ENCODE results near the gene F5.

F5 gene

DNA sequence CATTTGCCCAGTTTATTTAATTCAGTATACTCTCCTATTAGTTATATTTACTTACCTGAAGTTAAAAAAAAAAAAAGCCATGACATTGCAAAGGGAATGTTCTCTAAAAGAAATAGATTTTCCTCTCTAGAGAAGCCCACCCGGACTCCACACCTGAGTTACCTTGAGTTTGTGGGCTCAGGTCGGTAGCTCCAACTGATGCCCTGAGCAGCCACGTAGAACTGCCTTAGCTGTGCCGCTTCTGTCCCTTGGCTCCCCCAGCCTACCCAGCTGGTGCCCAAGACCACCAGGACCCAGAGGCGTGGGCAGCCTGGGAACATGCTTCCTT, 250 bp downstream of the F5 start:
- DNase-seq: no peak

DNA sequence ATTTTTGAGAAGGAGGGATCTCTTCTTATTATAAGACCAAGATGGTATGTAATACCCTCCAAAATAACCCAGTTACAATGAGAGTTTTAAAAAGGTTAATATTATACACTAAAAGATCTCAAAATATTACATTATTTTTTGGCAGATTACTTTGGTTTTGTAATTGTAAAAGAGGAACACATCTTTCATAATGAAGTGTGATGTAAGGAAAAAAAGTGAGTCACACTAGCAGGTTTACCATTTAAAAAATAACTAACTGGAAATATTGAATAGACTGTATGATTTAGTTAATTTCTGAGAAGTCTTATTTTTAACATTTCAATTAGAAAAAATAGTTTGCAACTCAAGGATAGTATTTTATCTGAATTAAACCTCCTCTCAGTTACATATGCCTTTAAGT, 1.1 kb downstream of the F5 start:
- no peak for DNase-seq

DNA sequence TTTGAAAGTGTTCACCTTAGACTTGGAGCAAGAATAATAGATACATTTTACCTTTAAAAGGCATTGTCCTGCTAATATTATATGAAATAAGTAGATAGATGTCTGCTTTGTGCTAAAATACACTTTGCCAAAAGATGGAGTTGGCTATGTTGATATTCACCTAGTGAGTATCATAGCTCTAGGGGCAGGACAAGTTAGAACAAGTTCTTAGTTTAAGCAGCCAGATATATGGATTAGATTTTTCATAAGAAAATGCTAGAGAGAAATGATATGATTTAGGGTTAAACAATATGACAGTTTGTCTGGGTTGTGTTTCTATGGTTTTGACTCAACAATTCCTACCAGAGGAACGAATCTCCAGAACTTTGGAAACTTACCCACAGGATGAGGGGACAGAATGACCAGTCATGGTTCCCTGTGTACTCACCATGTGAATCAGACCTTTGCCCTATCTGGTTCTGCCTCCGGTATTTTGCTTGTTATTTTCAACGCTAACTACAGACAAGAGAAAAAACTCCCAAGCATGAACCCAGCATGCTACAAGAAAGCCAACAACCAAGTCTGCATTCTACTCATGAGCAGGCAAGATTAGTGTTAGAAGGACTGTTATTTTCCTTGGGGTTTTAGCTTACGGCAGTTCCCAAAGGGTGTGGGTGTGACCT, 1.7 kb downstream of the F5 start:
- peak in 1 of 2 experiments; percentile 12 for DNase-seq

DNA sequence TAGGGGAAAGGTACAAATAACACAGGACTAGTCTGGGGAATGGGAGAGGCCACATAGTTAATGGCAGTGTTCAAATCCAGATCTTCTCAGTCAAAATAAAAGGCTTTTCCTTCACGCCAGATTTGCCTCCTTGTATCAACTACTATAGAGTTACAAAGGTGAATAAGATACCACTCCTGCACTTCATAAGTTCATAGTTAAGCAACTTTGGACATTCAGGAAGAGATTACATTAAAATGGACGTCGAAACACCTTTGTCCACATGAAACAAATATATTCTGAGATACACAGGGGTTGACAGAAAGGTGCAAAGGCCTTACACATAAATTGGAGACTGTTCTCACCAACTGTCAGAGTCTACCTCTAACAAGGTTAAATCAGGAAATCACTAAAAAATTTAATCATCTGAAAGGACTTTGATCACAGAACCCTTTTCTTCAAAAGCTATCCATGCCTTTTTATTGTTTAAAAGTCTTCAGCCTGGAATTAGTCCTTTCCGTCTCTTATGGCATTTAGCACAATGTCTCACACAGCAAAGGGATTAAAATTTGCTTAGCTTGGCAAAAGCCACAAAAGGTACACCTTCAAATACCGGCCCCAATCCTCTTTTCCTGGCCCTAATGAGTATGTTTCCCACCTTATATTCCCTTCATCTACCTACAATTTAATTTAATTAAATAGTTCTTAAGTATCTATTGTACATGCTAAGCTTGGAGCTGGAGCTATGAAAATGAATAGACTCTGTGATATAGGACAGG, 8.1 kb downstream of the F5 start:
- no peak for DNase-seq

DNA sequence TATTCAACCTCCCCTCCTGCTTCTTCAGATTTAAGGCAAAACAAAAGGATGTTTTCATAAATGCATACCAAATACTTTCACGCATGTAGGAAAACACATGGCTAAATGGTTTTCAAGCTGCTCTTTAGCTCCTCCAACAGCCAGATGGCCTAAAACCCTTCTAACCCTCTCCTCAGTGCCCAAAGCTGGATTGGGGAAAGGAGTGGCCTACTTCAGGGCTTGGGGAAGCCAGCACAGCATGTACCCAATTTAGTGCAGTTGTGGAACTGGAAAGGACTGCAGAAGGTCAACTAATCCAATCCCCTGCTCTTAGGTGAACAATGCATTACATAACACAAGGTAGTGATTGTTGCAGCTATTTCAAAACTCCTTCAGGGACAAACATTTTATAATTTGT, 9.3 kb downstream of the F5 start:
- DNase-seq: no peak

DNA sequence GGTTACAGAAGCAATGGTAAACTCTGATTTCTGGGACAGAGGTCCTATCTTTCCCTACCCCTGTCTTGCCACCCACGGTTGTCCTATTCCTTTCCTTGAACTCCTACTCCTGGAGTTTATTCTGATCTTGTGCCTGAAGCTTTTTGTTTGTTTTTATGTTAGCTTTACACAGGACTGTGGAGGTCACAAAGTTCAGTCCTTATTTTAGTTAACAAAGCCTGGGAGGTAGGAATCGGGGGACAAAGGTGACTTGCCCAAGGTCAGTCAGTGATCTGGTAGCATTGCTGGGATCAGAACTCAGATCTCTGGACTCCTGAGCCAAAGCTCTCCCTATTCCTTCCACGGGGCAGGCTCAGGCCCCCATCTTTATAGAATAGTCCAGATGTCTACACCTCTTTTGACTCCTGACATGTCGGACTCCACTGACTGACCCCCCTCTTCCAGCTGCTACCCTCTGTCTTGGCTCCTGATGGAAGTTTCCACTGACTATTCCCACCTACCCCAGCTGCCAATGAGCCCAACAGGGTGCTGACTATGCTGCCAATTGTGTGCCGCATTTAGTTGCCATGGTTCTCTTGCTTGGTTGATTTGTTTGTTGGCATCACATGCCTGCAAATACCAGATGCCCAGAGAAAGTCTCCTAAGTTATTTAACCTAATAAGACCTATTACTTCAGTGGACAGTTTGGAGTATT, 9.9 kb downstream of the F5 start:
- no peak for DNase-seq

DNA sequence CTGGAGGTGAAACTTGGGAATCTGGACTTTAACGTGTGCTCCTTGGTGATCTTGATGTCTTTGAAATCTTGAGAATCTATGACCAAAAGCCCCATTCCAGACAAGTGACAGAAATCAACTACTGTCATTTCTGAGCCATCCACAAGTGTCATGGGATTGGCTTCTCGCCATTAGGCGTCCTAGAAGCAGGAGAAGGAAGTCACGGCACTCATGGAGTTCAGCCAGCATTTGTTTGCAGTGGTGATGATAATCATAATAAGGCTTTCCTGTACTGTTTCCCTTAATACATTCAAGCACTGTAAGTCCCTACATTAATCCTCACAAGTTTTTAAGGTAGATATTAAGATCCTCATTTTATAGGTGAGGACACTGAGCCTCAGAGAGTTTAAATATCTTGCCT, 11.9 kb downstream of the F5 start:
- DNase-seq: no peak

DNA sequence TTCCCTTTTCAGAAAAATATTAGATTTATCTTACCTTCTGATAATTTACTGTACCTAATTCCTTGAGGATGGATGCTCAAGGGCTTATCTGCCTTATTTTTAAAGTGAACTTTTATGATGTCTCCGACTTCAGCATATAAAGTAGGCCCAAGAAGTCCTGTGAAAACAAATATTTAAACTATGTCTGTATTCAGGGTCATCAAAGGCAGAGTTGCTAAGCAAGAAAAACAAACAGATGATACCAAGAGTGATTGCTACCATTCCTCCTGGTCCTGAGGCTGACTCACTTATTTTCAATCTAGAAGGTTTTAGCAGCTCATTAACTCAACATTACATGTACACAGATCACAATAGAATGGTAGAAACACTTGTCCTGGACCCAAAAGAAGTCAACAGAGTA, 14.1 kb downstream of the F5 start:
- no peak for DNase-seq

DNA sequence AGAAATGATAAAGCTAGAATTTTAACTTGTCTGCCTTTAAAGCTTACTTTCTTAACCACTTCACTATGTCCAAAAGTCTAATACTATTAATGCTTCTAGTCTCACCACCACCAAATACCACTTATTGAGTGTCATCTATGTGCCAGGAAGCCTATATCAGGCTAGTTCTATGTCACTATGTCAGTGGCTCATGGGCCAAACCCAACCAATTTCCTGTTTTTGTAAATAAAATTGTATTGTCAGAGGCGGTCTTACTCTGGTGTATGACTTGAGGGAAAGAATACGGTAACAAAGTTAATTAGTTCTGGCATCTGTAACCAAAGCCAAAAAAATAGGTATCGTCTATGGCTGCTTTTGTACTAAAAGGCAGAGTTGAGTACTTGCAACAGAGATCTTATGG, 14.8 kb downstream of the F5 start:
- no peak for DNase-seq

DNA sequence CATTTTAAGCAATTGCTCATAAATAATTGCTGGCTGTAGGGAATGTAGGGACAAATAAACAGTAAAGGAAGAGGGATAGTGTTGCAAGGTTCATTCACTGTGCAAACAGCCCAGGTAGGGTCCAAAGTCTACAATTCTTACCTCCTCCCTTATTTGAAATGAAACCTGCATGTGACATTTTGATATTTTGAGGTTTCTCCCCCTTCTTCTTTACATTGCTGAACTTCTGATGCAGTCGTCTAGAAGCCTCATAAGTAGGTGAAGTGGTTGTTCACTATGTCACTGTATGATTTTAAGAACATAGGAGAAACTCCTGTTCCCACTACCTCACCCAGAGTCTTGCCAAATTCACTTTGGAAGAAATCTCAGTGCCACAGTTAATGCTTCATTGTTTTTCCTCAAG, 16.1 kb downstream of the F5 start:
- no peak for DNase-seq

DNA sequence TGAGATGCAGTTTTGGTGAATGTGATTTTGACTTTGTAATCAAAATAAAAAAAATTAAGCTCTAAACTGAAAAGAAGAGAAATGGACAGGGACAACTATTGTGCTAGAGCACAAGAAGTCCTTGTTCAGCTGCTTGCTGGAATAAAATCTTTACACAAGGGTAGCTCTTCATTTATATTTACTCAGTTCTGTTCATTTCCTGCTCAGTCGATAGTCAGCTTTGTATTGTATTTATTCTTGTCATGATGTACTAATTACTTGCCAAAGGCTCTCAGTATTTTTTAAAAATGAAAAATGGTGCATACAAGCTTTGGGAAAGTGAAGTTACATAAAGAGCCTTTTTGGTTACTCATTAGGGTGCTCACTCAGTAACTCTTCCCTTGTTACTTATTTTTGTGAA, 17.8 kb downstream of the F5 start:
- DNase-seq: no peak

DNA sequence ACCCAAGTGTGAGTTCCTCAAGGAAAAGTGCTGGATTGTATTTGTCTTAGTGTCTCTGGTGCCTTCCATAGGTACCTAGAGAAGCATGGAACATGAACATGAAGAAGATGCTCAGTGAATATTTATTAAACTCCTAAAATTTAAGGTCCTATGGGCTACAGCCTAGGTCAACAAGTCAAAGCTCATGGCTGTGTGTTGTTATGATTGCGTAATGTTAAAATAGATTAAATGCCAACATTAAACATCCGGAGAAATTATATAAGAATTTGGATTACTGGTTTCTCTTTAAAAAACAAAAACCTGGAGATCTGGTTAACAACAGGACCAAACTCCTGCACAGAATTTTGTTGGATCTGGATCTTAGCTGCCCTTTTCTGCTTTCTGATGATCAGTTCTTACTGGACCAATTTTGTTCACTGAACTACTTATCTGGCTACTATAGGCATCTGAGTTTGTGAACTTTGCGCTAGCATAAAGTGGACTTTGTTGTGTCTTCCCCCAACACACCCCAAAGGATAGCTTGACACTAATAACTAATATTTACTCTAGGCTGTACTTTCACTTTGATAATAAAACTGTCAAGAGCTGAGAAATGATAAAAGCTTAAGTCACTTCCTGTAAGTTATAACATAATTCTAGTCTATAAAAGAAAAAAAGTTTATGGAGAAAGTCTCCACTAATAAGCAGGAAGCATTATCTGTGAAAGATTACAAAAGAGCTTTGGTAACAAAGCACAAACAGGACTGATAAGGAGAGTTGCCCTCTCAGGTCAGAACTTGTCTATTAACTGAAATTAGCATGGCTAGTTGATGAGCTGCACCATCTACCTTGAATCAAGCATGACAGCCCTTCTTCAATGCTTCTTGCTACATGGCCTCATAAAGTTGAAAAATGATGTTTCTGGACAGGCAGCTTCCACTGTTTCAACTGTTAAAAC, 20.7 kb downstream of the F5 start:
- DNase-seq: no peak

DNA sequence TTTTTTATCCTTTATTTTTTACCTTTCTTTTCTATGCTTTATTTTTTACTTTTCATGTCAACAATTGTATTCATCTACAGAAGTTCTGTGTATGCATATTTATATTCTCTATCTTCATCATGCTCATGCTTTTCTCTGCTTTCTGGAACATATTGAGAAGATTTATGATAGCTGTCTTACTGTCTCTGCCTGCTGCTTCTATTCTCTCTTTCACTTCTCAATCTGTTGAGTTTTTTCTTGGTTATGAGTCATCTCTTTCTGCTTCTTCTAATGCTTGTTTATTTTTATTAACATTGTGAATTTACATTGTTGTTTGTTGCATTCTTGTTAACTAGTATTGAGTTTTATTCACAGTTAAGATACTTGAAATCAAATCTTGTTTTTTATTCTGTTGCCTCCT, 22.6 kb downstream of the F5 start:
- DNase-seq: no peak

DNA sequence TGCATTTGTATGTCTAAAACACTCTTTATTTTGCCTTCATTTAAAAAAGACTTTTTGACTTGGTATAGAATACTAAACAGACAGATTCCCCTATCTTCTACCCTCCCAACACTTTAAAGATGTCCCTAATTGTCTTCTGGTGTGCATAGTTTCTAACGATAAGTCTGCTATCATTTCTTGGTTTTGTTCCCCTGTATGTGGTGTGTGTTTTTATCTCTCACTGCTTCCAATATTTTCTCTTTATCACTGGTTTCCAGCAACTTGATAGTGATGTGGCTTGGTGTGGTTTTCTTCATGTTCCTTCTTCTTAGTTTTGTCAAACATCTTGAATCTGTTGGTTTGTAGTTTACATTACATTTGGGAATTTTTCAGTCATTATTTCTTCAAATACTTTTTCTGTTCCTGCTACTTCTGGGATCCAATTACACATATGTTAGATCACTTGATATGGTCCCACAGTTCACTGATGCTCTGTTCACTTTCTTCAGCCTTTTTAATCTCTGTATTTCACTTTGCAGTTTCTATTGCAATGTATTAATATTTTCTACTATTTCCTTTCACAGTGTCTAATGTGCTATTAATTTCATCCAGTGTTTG, 23.2 kb downstream of the F5 start:
- DNase-seq: no peak

DNA sequence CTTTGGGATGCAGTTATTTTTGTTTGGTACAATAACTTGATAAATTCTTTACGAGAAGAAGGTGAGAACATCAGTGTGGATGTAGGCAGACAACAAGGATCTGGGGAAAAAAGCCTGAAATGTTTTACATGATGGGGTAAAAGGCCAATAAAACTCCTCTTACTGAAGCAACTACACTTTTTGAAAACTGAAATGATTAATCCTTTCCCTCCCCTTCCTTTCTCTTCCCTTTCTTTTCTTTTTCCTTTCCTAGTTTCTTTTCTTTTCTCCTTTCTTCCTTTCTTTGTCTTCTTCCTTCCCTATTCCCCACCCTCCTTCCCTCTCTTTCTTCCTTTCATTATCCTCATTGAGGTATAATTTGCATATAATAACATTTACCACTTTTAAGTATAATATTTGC, 24.6 kb downstream of the F5 start:
- DNase-seq: no peak

DNA sequence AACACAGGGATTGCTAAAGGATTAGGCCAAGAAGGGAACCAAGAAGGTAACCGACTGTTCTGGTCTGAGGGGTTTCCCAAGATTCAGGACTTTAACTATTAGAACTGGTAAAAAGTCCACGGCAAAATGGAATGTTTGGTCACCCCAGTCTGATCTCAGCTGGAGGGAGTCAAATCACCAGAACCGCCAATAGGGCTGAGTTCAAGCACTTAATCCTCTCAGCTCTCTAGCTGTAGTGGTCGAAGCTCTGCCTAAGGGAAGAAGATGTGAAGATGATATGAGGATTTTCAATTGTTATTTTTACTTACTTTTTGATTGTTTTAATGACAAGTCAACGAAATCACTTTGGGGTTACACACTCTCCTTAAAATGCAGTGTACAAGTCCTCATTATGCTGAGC, 29.1 kb downstream of the F5 start:
- no peak for DNase-seq

DNA sequence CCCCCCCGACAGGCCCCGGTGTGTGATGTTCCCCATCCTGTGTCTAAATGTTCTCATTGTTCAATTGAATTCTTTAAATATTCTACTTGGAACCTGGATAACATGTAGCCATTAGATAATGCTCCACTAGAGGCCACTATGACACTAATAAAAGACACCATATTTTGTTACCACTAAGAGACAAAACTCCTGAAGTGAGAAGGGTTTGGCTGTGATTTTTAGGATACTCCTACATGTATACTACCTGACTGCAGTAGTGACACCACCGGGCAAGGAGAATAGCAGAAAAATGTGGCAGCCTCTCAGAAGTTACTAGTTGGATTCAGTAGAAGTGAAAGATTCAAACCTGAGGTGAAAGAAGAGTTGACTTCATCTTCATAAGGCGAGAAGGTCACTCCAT, 36.0 kb downstream of the F5 start:
- no peak for DNase-seq

DNA sequence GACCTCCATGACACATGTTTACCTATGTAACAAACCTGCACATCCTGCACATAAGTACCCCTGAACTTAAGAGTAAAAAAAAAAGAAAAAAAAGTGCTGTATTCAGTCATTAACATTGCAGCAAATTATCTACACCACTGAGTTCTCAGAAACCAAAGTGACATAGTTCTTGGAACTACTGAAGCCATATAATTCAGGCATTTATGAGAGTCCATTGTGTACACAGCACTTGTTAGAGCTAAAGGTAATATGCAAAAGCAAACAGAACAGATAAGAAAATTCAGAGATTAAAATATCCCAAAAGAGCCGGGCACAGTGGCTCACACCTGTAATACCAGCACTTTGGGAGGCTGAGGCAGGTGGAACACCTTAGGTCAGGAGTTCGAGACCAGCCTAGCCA, 38.0 kb downstream of the F5 start:
- no peak for DNase-seq

DNA sequence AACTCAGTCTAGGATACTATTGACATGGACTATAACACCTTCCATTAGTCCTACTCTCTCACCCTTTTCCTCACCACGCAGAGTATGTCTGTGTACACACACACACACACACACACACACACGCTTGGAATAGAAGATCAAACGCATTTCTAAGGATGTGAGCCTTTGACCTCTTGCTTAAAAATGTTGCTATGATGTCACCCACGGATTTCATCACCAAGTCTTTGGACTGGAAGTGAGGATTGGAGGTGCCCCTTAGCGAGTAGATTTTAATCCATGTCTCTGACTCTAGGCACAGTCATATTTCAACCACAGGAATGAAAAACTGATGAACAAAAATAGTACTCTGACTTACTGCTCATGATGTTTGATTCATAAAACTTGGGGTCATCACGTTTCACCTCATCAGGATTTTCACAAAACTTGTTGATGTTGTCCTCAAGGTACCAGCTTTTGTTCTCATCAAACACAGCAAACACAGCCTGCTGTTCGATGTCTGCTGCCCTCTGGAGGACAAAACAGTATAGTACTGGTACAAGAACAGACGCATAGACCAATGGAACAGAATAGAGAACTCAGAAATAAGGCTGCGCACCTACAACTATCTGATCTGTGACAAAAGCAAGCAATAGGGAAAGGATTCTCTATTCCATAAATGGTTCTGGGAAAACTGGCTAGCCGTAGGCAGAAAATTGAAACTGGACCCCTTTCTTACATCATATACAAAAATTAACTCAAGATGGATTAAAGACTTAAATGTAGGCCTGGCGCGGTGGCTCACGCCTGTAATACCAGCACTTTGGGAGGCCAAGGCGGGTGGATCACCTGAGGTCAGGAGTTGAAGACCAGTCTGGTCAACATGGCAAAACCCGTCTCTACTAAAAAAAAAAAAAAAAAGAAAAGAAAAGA, 39.9 kb downstream of the F5 start:
- DNase-seq: peak; percentile 26 to 29

DNA sequence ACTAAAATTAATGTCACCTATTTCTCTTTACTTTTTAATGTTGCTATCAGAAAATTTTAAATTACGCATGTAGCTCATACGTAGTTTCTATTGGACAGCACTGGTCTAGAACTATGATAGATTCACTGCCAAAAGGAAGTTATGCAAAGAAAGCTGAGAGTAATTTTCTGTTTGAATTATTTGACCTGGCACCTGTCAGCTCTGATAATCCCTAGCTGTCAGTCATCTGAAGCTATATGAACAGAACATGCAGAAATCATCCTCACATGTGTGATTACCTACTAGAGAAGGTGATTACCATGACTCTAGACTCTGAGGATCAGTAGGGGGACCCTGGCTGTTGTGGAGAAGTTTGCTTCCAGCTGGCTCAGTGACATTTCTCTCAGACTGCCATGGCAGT, 40.8 kb downstream of the F5 start:
- DNase-seq: no peak

DNA sequence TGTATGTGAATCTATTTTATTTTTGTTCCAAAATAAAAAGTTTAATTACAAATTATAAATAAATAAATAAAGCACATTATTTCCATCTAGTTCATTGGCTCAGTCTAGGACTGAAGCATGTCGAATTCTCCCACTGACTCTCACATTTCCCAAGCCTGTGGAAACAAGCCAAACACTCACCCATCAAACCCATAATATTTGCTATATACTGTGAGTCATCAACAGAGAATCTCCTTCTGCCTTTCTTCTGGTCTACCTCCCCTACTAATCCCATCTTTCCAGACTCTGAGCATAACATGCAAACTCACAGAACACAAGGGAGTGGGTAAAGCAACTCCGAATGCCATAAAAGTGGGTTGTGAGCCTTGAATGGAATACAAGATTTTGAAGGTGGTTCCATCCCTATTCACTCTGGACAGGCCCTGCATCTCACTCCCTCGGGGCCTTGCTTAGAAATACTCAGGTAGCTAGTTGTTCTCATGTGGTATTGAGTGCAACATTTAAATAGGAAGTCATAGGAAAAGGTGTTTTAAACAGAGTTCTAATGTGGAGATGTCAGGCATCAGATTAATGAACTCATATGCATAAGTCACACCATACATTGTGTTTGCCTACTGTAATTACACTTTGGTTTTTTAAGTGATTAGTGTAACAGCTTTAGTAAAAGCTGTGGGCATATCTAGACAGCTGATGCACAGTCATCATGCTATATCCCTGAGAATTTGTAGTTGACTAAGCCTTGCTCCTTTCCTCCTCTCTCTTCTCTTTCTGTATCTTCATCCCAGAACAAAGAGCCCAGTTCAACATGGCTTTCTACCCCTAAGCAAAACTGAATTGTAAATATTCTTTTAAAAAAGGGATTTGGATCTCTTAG, 47.0 kb downstream of the F5 start:
- no peak for DNase-seq
